ENCODE results near the gene KRT73. TPM values are rescaled to one million over a fixed set of nuclear protein-coding genes. Genes with fewer than 3 reads are reported as not detected.
A peak's percentile ranks its signal among the peaks of the same experiment; 100 is the strongest.

Gene KRT73
- total RNA-seq, 1 experiment from 2014 or later = not detected

DNA sequence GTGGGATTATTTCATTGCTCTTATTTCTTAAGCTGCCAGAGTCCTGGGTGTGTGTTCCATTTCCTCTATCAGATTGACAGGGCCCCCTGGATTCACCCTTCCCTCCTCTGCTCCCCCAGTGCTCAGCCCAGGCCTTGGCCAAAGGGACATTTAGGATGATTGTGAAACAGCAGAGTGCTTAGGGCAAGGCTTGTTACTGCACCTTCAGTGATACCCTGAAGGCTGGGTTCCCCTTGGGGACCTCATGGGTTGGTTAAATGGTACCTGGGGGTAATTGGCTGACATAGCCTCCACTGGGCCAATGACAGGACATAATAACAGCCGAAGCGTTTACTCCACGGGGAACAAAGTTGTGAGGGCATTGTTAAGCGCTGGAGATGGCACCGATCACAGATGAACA lies 15.8 kb downstream of the KRT73 start:
- H3K27ac Mint-ChIP-seq = peak overlapping the region in 1 of 3 experiments; percentile 21; a peak in 1 of 7 replicates
- no peak overlapping the region for H3T11ph ChIP-seq (ENCODE audit: low read length)
- H3K14ac ChIP-seq (ENCODE audit: insufficient read depth, low read length) = no peak overlapping the region

More for the DNA sequence above, 15.8 kb downstream of the KRT73 start:
- no peak overlapping the region for H4K91ac ChIP-seq (ENCODE audit: insufficient read length, low read depth, low read length)
- no peak overlapping the region for H3K27ac ChIP-seq (ENCODE audit: insufficient read length, low read depth, low read length)
- no CpG with 5 or more reads among the region's 5 CpGs for WGBS (ENCODE audit: extremely low coverage, insufficient read length, low lambda C conversion rate)
- no peak overlapping the region for H4K8ac ChIP-seq (replicated peaks; ENCODE audit: insufficient read length, low read depth, low read length)
- Mint-ChIP-seq H3K36me3 (ENCODE audit: insufficient read depth in 1 of 3, low read depth in 3 of 3) (no peaks in the 10 kb centered on the region), H3K9me3 (no peaks in the 10 kb centered on the region), H3K27me3 (ENCODE audit: low read depth) (peaks cover 36% of the 10 kb centered on the region), H3K4me1 (no peaks in the 10 kb centered on the region), H3K4me3 (no peak overlapping the region)
- no peaks in the 10 kb centered on the region for H3K79me1 ChIP-seq (ENCODE audit: insufficient read depth, low read depth, low read length, poor library complexity, severe bottlenecking)
- no peaks in the 10 kb centered on the region for H3K23me2 ChIP-seq (ENCODE audit: insufficient read length, low read depth, low read length, poor library complexity, severe bottlenecking)
- H2BK15ac ChIP-seq (ENCODE audit: low read depth, low read length) = no peak overlapping the region
- no peaks in the 10 kb centered on the region for H3K4me1 ChIP-seq (ENCODE audit: insufficient read depth, low read length)
- no peak overlapping the region for H3K18ac ChIP-seq (ENCODE audit: insufficient read length, low read depth, low read length)
- no peak overlapping the region for H2BK12ac ChIP-seq (ENCODE audit: insufficient read length, low read depth, low read length)
- H3K23ac ChIP-seq (ENCODE audit: insufficient read length, low read depth, low read length) = no peak overlapping the region
- peak; percentile 15 for DNase-seq
- H3K27me3 ChIP-seq (ENCODE audit: insufficient read depth, low read length) = no peaks in the 10 kb centered on the region
- H2BK120ac ChIP-seq (ENCODE audit: low read depth, low read length, poor library complexity, severe bottlenecking) = no peak overlapping the region
- no peak overlapping the region for H2BK20ac ChIP-seq (ENCODE audit: low read depth, low read length, poor library complexity, severe bottlenecking)
- H3K9ac ChIP-seq (ENCODE audit: extremely low read depth, insufficient read length, low read length) = no peak overlapping the region
- H2AFZ ChIP-seq (ENCODE audit: low read length) = no peak overlapping the region
- H3K79me2 ChIP-seq (ENCODE audit: insufficient read depth, low read length) = no peaks in the 10 kb centered on the region
- no peak overlapping the region for H3K4ac ChIP-seq (ENCODE audit: low read depth, low read length)
- H2BK5ac ChIP-seq (ENCODE audit: insufficient read length, low read length) = no peak overlapping the region
- no peak overlapping the region for H3K4me2 ChIP-seq (ENCODE audit: insufficient read depth, insufficient read length, low read length)
- H4K20me1 ChIP-seq (ENCODE audit: control insufficient read depth, insufficient read depth, insufficient read length) = no peaks in the 10 kb centered on the region
- H4K5ac ChIP-seq (ENCODE audit: insufficient read length, low read depth, low read length) = no peak overlapping the region
- TF ChIP-seq, protein P1, sequence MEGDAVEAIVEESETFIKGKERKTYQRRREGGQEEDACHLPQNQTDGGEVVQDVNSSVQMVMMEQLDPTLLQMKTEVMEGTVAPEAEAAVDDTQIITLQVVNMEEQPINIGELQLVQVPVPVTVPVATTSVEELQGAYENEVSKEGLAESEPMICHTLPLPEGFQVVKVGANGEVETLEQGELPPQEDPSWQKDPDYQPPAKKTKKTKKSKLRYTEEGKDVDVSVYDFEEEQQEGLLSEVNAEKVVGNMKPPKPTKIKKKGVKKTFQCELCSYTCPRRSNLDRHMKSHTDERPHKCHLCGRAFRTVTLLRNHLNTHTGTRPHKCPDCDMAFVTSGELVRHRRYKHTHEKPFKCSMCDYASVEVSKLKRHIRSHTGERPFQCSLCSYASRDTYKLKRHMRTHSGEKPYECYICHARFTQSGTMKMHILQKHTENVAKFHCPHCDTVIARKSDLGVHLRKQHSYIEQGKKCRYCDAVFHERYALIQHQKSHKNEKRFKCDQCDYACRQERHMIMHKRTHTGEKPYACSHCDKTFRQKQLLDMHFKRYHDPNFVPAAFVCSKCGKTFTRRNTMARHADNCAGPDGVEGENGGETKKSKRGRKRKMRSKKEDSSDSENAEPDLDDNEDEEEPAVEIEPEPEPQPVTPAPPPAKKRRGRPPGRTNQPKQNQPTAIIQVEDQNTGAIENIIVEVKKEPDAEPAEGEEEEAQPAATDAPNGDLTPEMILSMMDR (conservative IDR thresholded peaks at IDR 0.05) = no peak
- no peak overlapping the region for H2AK5ac ChIP-seq (ENCODE audit: insufficient read length, low read length)
- H3K9me3 ChIP-seq (ENCODE audit: control insufficient read depth, low read depth, low read length) = no peaks in the 10 kb centered on the region
- no peak overlapping the region for H3K56ac ChIP-seq (ENCODE audit: insufficient read length, low read depth, low read length)
